Right kidney (tissue), 1 donor: ENCODE data around the gene ENO2.
A peak's percentile ranks its signal among the peaks of the same experiment; 100 is the strongest.

ENCODE experiments used
- DNase-seq: peaks from one replicate; pipeline ENCODE4 v3.0.0-alpha.2; 2016

Gene ENO2

DNA sequence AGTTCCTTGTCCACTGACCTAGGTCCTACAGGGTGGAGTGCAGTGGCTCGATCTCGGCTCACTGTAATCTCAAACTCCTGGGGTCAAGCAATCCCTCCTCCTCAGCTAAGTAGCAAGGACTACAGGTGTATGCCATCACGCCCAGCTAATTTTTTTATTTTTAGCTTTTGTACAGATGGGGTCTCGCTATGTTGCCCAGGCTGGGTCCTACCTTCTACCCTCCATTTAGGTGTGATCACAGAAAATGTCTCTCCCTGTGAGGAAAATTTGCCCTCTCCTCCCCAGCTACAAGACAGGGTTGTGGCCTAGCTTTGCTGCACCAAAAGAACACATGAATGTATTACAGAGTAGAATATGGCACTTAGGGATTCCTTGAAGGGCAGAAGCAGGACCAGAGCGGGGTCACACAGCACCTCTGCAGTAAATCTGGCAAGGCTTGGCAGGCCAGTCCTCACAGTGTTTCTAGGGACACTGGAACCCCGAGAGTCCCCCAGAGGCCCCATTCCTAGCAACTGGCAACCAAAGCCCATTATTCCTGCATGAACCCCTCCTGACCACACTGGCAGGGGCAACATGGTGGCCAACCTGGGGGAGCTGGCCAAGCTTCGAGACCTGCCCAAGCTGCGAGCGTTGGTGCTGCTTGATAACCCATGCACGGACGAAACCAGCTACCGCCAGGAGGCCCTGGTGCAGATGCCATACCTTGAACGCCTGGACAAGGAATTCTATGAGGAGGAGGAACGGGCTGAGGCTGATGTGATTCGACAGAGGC is 2.0 kb upstream of the ENO2 start:
- no peak for DNase-seq

DNA sequence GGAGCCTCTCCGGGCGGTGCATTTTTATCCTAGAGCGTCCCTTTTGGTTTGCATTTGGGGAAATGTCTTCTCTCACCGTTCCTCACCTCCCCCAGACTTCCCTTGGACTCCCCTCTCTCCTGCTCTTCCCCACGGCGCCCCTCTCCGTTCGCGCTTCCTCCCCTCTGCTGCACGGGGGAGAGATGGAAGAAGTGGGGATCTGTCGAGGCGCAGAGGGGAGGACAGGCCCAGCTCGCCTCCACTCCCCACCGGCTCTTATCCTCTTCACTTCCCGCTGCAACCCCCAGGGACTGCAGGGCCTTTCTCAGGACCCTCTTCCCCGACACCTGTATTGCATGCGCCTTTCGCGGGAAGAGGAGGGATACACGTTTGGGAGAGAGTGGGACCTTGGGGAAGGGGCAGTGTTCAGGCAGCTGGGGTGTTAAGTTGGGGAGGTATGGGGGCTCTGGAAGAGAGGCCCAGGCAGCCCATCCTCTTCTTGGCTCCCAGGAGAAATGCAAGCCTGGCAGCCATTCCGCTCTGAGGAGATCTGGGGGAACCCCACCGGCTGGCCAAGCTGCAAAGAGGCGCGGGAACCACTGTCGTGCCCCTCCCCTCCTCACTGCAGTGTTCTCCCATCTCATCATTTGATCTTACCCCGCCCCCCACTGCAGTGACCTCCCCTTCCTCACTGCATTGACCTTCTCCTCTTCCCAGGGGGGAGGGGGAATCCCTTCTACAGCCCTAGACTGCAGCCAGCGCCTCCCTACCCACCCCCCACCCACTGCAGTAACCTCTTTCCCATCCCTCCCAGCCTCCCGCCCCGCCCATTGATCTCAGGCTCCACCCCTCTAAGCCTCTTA is 788 bp downstream of the ENO2 start:
- DNase-seq: no peak

DNA sequence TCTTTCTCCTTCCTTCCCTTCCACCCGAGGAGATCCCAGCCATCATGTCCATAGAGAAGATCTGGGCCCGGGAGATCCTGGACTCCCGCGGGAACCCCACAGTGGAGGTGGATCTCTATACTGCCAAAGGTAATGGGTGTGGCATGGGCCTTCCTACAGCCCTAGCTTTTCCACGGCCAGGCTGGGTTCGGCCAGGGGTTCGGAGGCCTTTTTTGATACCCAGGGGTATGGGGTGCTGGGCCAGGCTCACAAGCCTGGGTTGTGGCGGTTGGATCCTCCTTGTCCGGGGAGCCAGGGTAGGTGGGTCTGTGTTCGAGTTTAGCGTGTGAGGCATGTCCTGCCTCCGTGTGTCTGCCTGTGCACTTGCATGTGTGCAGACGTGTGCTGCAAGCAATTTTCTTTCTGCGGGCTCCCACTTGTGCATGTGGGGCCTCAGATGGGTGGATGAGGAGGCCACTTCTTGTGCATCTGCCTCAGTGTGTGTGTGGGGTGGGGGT is 1.5 kb downstream of the ENO2 start:
- DNase-seq: no peak

DNA sequence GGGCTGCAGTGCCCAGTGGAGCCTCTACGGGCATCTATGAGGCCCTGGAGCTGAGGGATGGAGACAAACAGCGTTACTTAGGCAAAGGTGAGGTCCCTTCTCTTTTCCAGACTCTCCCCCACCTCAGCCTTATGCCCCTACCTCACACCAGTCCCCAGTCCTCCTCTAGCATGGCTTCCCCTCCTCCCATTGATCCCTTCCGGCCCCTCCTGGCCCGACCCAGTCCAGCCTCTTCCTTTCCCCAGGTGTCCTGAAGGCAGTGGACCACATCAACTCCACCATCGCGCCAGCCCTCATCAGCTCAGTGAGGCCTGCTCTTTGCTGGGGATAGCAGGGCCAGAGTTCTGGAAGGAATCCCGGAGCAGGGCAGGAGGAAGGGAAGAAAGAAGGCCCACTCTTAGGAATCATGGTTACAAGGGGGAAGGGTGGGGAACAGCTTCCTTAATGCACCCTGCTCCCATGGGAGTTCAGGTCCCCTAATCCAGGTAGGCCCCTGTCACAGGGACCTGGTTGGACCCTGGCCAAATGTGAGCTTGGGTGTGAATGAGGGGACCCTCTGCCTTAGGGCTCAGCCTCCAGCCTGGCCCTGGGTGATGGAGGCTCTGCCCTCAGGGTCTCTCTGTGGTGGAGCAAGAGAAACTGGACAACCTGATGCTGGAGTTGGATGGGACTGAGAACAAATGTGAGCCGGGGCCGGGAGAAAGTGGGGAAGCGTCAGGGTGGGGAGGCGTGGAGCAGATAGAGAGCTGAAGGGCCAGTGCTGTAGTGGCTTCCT is 2.2 kb downstream of the ENO2 start:
- DNase-seq: no peak

DNA sequence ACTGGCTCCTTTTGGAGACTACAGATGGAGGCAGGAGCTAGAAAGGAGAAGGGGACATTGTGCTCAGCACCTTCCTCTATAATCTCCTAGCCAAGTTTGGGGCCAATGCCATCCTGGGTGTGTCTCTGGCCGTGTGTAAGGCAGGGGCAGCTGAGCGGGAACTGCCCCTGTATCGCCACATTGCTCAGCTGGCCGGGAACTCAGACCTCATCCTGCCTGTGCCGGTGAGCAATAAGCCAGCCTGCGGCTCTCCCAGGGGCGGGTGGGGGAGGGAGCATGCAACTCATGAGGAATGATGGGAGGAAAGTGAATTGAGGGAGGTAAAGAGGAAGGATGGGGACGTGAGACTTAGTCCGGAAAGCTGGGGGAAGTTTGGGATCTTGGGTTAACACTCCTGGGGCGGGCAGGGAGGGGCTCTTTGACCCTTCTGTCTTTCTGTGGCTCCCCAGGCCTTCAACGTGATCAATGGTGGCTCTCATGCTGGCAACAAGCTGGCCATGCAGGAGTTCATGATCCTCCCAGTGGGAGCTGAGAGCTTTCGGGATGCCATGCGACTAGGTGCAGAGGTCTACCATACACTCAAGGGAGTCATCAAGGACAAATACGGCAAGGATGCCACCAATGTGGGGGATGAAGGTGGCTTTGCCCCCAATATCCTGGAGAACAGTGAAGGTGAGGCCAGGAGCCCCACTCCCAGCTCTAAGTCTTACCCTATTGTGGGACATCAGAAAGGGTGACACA is 3.3 kb downstream of the ENO2 start:
- DNase-seq: no peak

DNA sequence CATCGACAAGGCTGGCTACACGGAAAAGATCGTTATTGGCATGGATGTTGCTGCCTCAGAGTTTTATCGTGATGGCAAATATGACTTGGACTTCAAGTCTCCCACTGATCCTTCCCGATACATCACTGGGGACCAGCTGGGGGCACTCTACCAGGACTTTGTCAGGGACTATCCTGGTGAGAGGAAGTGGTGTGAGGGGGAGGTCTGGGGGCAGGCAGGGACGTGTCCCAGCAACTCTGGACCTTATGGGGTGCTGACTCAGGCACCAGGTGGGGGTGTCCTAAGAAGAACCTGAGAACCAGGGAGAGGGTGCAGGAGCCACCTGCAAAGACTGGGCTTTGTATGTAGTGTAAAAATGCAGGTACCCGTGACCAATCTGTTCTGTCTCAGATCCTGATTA is 5.2 kb downstream of the ENO2 start:
- DNase-seq: no peak

DNA sequence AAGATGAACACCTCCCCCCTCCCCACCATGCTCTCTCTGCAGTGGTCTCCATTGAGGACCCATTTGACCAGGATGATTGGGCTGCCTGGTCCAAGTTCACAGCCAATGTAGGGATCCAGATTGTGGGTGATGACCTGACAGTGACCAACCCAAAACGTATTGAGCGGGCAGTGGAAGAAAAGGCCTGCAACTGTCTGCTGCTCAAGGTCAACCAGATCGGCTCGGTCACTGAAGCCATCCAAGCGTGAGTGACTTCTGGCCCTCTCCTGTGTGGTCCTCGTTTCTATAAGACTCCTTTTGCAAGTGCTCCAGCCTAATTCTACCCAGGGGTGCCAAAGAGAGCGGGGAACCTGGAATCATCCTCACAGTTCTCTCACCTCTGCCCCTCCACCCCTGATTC is 7.2 kb downstream of the ENO2 start:
- DNase-seq: no peak

DNA sequence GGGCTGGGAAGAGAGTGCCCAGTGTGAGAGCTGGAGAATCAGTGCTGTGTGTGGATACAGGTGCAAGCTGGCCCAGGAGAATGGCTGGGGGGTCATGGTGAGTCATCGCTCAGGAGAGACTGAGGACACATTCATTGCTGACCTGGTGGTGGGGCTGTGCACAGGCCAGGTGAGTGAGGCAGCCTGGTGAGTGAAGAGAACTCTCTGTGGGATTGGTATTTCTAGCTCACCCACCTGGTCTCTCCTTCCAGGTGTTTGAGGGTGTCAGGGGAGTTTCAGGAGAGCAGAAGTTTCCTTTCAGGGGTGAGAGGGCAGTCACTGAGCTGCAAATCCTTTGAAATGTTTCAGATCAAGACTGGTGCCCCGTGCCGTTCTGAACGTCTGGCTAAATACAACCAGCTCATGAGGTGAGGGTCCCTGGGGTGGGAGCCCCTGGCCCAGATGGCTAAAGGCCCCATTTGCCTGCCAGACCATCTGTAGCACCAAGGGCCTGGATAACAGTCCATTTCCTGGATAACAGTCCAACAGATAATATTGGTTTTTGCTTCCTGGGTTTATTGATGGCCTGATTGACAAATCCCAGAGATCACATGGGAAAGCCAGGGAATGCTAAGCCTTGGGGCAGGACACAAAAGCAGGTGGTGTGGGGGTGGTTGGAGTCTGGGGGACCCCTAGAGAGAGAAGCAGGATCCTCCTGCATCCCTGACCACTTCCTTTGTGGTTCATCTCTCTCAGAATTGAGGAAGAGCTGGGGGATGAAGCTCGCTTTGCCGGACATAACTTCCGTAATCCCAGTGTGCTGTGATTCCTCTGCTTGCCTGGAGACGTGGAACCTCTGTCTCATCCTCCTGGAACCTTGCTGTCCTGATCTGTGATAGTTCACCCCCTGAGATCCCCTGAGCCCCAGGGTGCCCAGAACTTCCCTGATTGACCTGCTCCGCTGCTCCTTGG is 7.9 kb downstream of the ENO2 start:
- DNase-seq: no peak

DNA sequence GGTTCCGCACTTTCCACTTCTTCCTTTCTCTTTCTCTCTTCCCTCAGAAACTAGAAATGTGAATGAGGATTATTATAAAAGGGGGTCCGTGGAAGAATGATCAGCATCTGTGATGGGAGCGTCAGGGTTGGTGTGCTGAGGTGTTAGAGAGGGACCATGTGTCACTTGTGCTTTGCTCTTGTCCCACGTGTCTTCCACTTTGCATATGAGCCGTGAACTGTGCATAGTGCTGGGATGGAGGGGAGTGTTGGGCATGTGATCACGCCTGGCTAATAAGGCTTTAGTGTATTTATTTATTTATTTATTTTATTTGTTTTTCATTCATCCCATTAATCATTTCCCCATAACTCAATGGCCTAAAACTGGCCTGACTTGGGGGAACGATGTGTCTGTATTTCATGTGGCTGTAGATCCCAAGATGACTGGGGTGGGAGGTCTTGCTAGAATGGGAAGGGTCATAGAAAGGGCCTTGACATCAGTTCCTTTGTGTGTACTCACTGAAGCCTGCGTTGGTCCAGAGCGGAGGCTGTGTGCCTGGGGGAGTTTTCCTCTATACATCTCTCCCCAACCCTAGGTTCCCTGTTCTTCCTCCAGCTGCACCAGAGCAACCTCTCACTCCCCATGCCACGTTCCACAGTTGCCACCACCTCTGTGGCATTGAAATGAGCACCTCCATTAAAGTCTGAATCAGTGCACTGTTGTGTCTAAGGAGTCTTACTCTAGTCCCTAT is 8.8 kb downstream of the ENO2 start:
- no peak for DNase-seq

DNA sequence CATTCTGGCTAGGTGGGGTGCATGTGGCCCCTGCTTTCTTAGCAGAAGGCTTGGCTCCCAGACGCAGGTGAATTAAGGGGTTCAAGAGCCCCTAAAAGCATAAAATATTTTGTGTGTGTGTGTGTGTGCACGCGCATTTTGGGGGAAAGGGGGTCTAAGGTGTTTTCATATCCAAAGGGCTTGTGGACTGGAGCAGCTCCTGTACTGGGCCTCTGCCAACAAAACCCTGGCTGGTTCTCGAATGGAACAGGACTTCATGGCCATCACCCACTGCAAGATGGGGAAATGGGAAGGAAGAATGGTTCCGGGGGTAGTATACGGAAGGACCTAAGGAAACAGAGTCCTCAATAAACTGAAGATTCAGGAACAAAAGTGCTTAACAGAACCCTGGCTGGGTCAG is 9.5 kb downstream of the ENO2 start:
- DNase-seq: no peak

DNA sequence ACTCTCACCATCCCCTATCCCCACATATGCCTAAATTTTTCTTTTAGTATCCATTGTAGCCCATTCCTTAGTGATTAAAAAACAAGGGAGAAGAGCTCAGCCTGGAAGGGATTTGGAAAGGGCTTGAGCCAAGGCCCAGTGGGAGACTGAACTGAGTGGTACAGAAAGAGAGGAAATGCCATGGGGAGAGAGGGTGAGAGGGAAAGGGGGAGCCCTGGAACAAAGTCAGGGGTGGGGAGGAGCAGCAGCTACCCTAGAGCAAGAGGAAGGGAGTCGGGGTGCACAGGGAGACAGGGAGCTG is 10.8 kb downstream of the ENO2 start:
- no peak for DNase-seq

DNA sequence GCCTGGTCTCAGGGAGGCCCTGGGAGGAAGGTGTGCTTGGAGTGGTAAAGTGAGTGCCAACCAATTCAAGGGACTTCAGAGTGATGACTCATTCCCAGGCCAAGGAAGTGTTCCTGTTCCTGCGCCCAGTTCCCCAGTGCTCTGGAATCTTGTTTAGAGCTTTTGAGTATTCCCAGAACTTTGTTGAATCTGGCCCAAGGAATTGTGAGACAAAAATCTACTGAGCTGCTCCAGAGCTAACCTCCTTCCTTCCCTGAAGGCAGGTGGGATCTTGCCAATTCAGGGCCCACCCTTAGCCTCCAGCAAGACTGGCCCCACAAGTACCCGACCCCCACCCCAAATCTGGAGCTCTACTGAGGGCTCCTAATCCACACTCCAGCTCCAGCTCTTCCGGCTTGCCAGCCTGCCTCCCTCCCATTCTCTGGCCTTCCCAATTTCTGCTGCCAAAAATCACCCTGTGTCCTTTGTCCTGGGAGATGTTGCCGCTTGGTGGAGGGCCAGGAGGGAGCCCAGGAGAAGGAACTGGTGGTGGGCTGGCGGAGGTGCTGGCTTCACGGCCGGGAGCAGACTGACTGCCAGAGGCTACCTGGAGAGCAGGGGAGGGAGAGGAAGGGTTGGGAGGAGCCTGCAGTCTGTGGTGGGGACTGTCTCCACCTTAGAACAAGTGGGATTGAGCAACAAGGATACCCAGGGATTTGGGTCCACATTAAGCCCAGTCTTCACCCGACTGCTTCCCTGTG is 11.3 kb downstream of the ENO2 start:
- DNase-seq: peak; percentile 79

DNA sequence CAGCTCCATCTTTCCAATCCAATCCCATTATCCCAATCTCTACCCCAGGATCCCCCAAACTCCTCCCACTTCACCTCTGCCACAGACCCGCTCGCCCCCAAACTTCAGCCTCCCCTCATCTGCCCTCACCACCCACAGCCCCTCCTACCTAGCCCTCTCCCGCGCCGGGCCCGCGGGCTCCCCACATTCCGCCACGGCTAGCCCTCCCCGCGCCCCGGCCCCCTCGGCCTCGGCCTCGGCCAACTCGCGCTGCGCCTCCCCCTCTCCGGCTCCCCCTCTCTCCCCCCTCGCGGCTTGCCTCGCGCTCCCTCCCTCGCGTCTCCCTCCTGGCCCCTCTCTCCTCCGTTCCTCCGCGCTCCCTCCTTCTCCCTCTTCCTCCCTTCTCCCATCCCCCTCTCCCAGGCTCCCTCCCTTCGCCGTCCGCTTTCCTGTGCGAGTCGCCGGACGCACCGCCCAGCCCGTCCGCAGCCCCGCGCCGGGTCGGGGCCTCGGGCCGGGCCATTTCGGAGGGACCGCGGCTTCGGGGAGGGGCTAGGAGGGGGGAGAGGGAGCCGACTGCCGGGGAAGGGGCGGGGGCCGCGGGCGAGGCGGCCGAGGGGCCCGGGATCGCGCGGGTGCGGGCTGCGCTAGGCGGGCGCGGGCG is 13.1 kb downstream of the ENO2 start, which contains the start of gene ATN1:
Gene ATN1, plus strand, starts transcription at position 581 of the 643 bp plus-strand sequence. CDS start 6,043 bp downstream, outside the sequence.
- DNase-seq: peak; percentile 86

DNA sequence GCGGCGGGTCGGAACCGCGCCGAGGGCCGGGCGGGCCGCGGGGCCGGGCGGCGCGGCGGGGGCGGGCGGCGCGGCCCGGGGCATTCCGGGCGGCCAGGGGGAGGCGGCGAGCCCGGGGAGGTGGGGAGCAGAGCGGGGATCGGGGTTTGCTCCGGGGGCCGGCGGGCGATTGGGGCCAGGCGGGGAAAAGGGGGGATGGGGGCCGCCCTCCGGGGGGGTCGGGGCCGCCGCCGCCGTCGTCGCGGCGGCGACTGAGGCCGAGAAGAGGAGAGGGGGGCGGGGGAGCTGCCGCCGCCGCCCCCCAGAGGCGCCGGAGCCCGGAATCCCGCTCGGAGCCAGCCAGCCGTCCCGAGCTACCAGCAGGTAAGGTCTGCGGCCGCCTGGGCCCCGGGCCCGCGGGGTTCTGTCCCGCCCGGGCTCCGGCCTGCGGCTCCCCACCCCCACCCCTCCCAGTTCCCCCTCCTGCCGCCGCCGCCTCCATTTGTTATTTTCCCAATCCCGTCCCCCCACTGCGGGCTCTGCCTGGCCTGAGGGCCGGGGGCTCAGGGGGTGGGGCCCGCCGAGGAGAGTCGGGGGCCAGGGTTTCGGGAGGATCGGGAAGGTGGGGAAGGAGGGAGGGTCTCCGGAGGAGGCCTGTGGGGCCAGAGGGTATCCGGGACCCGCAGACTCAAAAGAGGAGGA is 13.8 kb downstream of the ENO2 start:
- DNase-seq: no peak

DNA sequence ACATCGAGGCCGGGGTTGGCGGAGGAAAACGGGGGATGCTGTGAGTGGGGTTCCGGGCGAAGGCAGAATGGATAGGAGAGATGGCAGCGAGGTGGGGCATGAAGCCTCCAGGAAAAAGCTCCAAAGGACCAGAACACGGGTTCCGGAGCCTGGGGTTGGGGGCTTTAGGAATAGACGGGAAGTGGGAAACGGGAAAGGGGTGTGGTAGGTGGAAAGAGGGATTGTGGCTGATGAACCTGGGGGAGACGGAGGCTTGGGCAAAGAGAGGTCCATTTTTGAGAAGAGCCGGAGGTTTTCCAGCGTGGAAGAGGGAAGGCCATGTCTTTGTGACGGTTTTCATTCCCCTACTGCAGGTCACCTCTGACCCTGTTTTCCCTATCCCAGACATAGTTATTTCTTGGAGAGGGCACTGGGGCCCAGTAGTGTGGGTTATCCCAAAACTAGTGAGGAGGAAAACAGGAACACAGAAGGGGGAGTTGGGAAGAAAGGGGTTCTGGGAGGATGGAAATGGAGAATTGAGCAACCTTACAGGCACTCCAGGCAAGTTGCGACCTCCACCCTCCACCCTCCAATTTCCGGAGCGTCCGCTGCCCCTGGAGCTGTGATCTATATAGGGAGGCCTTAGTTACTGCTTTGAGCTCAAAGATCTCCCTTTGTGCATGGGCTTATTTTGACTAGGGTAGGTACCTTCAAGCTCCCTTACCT is 14.5 kb downstream of the ENO2 start:
- DNase-seq: peak; percentile 41

DNA sequence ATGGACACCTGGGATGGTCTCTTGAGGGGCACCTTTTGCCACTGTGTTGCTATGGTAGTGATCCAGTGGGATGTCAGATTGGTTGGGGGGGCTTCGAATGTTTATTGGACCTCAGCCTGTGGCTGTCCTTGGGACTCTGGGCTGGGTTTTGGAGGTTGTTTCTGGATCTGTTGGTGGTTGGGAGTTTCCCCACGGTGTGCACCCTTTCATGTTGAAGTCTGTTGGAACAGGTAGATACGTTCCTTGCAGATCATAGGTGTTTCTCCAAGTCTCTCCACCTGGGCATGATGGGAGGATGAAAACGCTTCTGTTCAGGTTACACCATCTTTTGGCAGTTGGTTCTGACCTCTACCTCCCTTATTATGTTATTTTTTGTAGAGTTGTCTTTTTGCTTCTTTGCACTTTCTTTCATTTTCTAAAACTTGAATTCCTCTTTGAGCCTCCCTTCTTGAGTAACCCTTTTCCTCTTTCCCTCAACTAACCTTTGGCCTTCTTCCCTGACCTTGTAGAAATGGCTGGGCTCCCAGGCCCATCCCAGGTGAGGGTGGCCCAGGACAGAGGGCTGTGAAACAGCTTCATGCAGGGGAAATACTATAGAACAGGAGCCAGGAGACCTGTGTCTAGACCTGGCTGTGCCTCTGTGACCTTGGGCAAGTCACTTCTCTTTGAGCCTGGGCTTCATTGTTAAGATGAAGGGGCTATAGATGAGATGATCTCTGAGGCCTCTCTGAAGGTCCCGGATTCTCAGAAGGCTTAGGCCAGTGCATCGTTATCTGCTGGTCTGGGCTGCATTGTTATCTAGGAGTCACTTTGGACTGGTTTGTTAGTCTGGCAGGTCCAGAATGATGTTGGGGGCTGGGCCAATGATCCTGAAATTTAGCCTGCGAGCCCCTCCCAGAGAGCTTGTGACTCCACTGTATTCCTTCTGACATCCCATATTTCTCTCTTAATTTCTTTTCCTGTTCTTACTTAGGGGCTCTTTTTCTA is 15.4 kb downstream of the ENO2 start:
- DNase-seq: no peak
